Measurements from ENCODE around the gene H3-3A. TPM values are rescaled to one million over a fixed set of nuclear protein-coding genes. Genes with fewer than 3 reads are reported as not detected.

Gene H3-3A
- total and polyA plus RNA-seq, 10 of the 15 experiments (the other 5 are each of a cell fraction or from before 2014, with no cell fraction given): 215 to 486 (median 393) TPM

GRCh38 chr1:226021401-226021800 lies 41.1 kb upstream of the H3-3A start:
- 35% methylated on average over 3 of the region's 3 CpGs for WGBS (ENCODE audit: insufficient coverage, insufficient replicate concordance, low lambda C conversion rate, missing lambda C conversion rate)
- in situ Hi-C loops (cut with MboI) (no loop called here), intact Hi-C loops (cut with micrococcal nuclease; ENCODE audit: unreplicated experiment) (no loop called here)
- POLR2A ChIA-PET: no interaction called here
- Histone ChIP-seq H3K79me2 (ENCODE audit: control insufficient read depth, insufficient read depth, low read length) (no peaks in the 10 kb centered on the region), H4K20me1 (ENCODE audit: control insufficient read depth, insufficient read depth) (no peaks in the 10 kb centered on the region), H3K9me3 (replicated peaks; ENCODE audit: control insufficient read depth, insufficient read depth, low read length) (no peaks in the 10 kb centered on the region), H3K27ac (ENCODE audit: control insufficient read depth, insufficient read depth) (no peak overlapping the region), H3K9ac (ENCODE audit: control insufficient read depth, insufficient read depth, low read length) (no peak overlapping the region), H3K4me2 (ENCODE audit: control insufficient read depth, insufficient read depth) (0 out of 2 replicates have a peak overlapping the region, but pooled peaks have one; percentile 17), H3K27me3 (replicated peaks in 1 of 2; ENCODE audit: control insufficient read depth in 2 of 2, insufficient read depth in 2 of 2, low read length in 1 of 2) (no peaks in the 10 kb centered on the region), H3K36me3 (ENCODE audit: control insufficient read depth in 2 of 2, insufficient read depth in 2 of 2, low read length in 1 of 2) (no peaks in the 10 kb centered on the region), H3K4me3 (no peak overlapping the region), H2AFZ (ENCODE audit: control insufficient read depth, low read depth, low read length) (peak overlapping the region; percentile 7; the same call in 1 of the 2 replicates), H3K4me1 (ENCODE audit: control insufficient read depth, insufficient read depth, low read length) (no peaks in the 10 kb centered on the region)
- RAD21 ChIA-PET (ENCODE audit: unreplicated experiment): no interaction called here
- SMC1A ChIA-PET (ENCODE audit: uncharacterized antibody, unreplicated experiment): interaction anchor here (1.1 kb wide), 1 partner anchor 11 kb away, joined by 5 read pairs; no protein-coding TSS in a partner anchor
- TF ChIP-seq GATAD2B (conservative IDR thresholded peaks at IDR 0.05; ENCODE audit: low read depth) (no peak), IRF3 (IDR thresholded peaks at IDR 0.05) (no peak), NR2C1 (IDR thresholded peaks at IDR 0.05) (no peak), ESRRA (IDR thresholded peaks at IDR 0.05; ENCODE audit: low read length) (no peak), ZNF274 (IDR thresholded peaks at IDR 0.05; ENCODE audit: insufficient read depth, insufficient read length) (no peak), SMAD5 (IDR thresholded peaks at IDR 0.05; ENCODE audit: low read depth) (no peak), MEF2B (IDR thresholded peaks at IDR 0.05; ENCODE audit: partially characterized antibody, poor library complexity, severe bottlenecking) (no peak)
- TF ChIP-seq, protein P1, sequence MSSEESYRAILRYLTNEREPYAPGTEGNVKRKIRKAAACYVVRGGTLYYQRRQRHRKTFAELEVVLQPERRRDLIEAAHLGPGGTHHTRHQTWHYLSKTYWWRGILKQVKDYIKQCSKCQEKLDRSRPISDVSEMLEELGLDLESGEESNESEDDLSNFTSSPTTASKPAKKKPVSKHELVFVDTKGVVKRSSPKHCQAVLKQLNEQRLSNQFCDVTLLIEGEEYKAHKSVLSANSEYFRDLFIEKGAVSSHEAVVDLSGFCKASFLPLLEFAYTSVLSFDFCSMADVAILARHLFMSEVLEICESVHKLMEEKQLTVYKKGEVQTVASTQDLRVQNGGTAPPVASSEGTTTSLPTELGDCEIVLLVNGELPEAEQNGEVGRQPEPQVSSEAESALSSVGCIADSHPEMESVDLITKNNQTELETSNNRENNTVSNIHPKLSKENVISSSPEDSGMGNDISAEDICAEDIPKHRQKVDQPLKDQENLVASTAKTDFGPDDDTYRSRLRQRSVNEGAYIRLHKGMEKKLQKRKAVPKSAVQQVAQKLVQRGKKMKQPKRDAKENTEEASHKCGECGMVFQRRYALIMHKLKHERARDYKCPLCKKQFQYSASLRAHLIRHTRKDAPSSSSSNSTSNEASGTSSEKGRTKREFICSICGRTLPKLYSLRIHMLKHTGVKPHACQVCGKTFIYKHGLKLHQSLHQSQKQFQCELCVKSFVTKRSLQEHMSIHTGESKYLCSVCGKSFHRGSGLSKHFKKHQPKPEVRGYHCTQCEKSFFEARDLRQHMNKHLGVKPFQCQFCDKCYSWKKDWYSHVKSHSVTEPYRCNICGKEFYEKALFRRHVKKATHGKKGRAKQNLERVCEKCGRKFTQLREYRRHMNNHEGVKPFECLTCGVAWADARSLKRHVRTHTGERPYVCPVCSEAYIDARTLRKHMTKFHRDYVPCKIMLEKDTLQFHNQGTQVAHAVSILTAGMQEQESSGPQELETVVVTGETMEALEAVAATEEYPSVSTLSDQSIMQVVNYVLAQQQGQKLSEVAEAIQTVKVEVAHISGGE (CRISPR knock-in tag; IDR thresholded peaks at IDR 0.05): no peak
- TF ChIP-seq, protein P2, sequence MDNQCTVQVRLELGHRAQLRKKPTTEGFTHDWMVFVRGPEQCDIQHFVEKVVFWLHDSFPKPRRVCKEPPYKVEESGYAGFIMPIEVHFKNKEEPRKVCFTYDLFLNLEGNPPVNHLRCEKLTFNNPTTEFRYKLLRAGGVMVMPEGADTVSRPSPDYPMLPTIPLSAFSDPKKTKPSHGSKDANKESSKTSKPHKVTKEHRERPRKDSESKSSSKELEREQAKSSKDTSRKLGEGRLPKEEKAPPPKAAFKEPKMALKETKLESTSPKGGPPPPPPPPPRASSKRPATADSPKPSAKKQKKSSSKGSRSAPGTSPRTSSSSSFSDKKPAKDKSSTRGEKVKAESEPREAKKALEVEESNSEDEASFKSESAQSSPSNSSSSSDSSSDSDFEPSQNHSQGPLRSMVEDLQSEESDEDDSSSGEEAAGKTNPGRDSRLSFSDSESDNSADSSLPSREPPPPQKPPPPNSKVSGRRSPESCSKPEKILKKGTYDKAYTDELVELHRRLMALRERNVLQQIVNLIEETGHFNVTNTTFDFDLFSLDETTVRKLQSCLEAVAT (IDR thresholded peaks at IDR 0.05): no peak
- BruUV-seq (replicated peaks): no TSS peak
- CTCF ChIA-PET: interaction anchor here (0.6 kb wide), 1 partner anchor 33 kb away, joined by 3 read pairs; no protein-coding TSS in a partner anchor
- DNase-seq (ENCODE audit: low read depth, low spot score) (no peak), FAIRE-seq (no peak), ATAC-seq (no peak)

All from GM12878 (cell line).